CD14-positive monocyte (primary cell): Measurements from ENCODE around the gene ZCCHC14. TPM values are rescaled to one million over a fixed set of nuclear protein-coding genes. Genes with fewer than 3 reads are reported as not detected.

ENCODE experiments used
- DNase-seq, 3 donors: peaks; one replicate each; pipeline ENCODE4 v3.0.0-alpha.2; 2011 to 2022
- H2AFZ ChIP-seq: 2 replicates; pipeline ENCODE4 v1.6.0; 2012; ENCODE audit warnings: mild to moderate bottlenecking, low read depth, low read length, inconsistent platforms; ENCODE audit not compliant: insufficient read depth, poor library complexity, severe bottlenecking
- H3K27ac ChIP-seq, 2 donors: 1 replicate in 1 of 2; 2 replicates in 1 of 2; pipeline ENCODE4 v1.5.1; 2012 to 2013; ENCODE audit warnings: low read length in 2 of 2, control low read depth in 1 of 2, inconsistent platforms in 1 of 2, low read depth in 1 of 2, mild to moderate bottlenecking in 1 of 2
- H3K27me3 ChIP-seq, 2 donors: one replicate each; pipeline versions ENCODE4 v1.6.0 to v1.6.1; 2011 to 2013; ENCODE audit warnings: low read length in 2 of 2; ENCODE audit not compliant: control insufficient read depth in 2 of 2, insufficient read depth in 2 of 2
- H3K36me3 ChIP-seq, 2 donors: replicated peaks in 1 of 2; 1 replicate in 1 of 2; 2 replicates in 1 of 2; pipeline versions ENCODE4 v1.5.1 to v1.6.1; 2012 to 2013; ENCODE audit warnings: low read length in 2 of 2, control low read depth in 1 of 2, inconsistent platforms in 1 of 2, mild to moderate bottlenecking in 1 of 2; ENCODE audit not compliant: insufficient read depth in 2 of 2, control insufficient read depth in 1 of 2
- H3K4me1 ChIP-seq, 2 donors: 1 replicate in 1 of 2; 2 replicates in 1 of 2; pipeline versions ENCODE4 v1.5.1 to v1.6.1; 2012 to 2013; ENCODE audit warnings: low read length in 2 of 2, control low read depth in 1 of 2, inconsistent platforms in 1 of 2, mild to moderate bottlenecking in 1 of 2, moderate library complexity in 1 of 2; ENCODE audit not compliant: insufficient read depth in 2 of 2, control insufficient read depth in 1 of 2
- H3K4me2 ChIP-seq: replicated peaks from 2 replicates; pipeline ENCODE3; 2012; ENCODE audit warnings: low read length, moderate library complexity, mild to moderate bottlenecking; ENCODE audit not compliant: poor library complexity, severe bottlenecking; ENCODE audit errors: extremely low read depth
- H3K4me3 ChIP-seq, 3 experiments: fragments of 200-600 bp in 1 of 3; sonication (generic) in 1 of 3; replicated peaks in 1 of 3; 1 replicate in 2 of 3; 2 replicates in 1 of 3; pipeline ENCODE4 v1.5.1; 2011 to 2013; ENCODE audit warnings: low read length in 3 of 3, mild to moderate bottlenecking in 3 of 3, control low read depth in 2 of 3, low read depth in 2 of 3, inconsistent platforms in 1 of 3, moderate library complexity in 1 of 3
- H3K79me2 ChIP-seq: 2 replicates; pipeline ENCODE4 v1.6.0; 2012; ENCODE audit warnings: mild to moderate bottlenecking, control low read depth, inconsistent platforms, low read length, moderate library complexity; ENCODE audit not compliant: insufficient read depth
- H3K9ac ChIP-seq: 2 replicates; pipeline ENCODE4 v1.6.0; 2017; ENCODE audit warnings: low read length, mild to moderate bottlenecking; ENCODE audit not compliant: insufficient read depth, poor library complexity, severe bottlenecking
- H3K9me3 ChIP-seq, 2 donors: replicated peaks in 1 of 2; 1 replicate in 1 of 2; 2 replicates in 1 of 2; pipeline versions ENCODE4 v1.5.1 to v1.6.1; 2012 to 2013; ENCODE audit warnings: low read length in 2 of 2, control low read depth in 1 of 2; ENCODE audit not compliant: control insufficient read depth in 1 of 2, insufficient read depth in 1 of 2
- H4K20me1 ChIP-seq: 2 replicates; pipeline ENCODE4 v1.6.0; 2012; ENCODE audit warnings: mild to moderate bottlenecking, low read length, control low read depth, moderate library complexity; ENCODE audit not compliant: insufficient read depth
- H3K27ac Mint-ChIP-seq, 7 donors: one replicate each; pipeline ENCODE4 v1.8.0; 2020; ENCODE audit warnings: mild to moderate bottlenecking in 7 of 7, mixed read lengths in 7 of 7, moderate library complexity in 6 of 7, inconsistent platforms in 2 of 7
- H3K27me3 Mint-ChIP-seq, 3 donors: one replicate each; pipeline ENCODE4 v1.8.0; 2021 to 2022; ENCODE audit warnings: low read depth in 3 of 3, mild to moderate bottlenecking in 3 of 3, mixed read lengths in 3 of 3, moderate library complexity in 3 of 3, inconsistent platforms in 1 of 3
- H3K36me3 Mint-ChIP-seq, 2 donors: one replicate each; pipeline ENCODE4 v1.8.0; 2020; ENCODE audit warnings: mixed read lengths in 2 of 2, inconsistent platforms in 1 of 2, mild to moderate bottlenecking in 1 of 2
- H3K4me1 Mint-ChIP-seq: one replicate; pipeline ENCODE4 v1.8.0; 2020; ENCODE audit warnings: mild to moderate bottlenecking, mixed read lengths
- H3K4me3 Mint-ChIP-seq, 2 donors: one replicate each; pipeline ENCODE4 v1.8.0; 2020; ENCODE audit warnings: mild to moderate bottlenecking in 2 of 2, mixed read lengths in 2 of 2, moderate library complexity in 1 of 2
- H3K9me3 Mint-ChIP-seq, 7 donors: one replicate each; pipeline ENCODE4 v1.8.0; 2020 to 2022; ENCODE audit warnings: mixed read lengths in 7 of 7, mild to moderate bottlenecking in 6 of 7, moderate library complexity in 6 of 7, inconsistent platforms in 2 of 7
- WGBS: methylation state at CpG from one replicate; pipeline ENCODE4 v1.1.5; 2013; ENCODE audit warnings: missing lambda C conversion rate; ENCODE audit not compliant: insufficient coverage; 5-methylcytosine and 5-hydroxymethylcytosine counted together
- intact Hi-C, 2 donors: fragments of 100-400 bp; cut with micrococcal nuclease; formaldehyde crosslinking; loops; one replicate each; pipeline versions ENCODE4 v1.15.0 to v1.15.1; 2023
- polyA plus RNA-seq, 3 donors: library from polyadenylated mRNA; depleted of rRNA in 1 of 3; unstranded in 2 of 3; stranded (reverse) in 1 of 3; fragments of 300-500 nt in 2 of 3; fragments of >200 nt in 1 of 3; fragmentation: Illumina TruSeq in 2 of 3; gene quantifications; 1 replicate in 2 of 3; 2 replicates in 1 of 3; pipeline ENCODE4 v1.2.3, GENCODE V29; 2012 to 2021
- TF ChIP-seq, protein P1 (sequence below): fragments of 200-600 bp; IDR thresholded peaks from one replicate; pipeline ENCODE4 v1.8.0; 2022; ENCODE audit warnings: antibody characterized with exemption, mild to moderate bottlenecking

The ZCCHC14 gene
- polyA plus RNA-seq, 3 donors: 0.11 to 4.0 (median 0.22) TPM

DNA sequence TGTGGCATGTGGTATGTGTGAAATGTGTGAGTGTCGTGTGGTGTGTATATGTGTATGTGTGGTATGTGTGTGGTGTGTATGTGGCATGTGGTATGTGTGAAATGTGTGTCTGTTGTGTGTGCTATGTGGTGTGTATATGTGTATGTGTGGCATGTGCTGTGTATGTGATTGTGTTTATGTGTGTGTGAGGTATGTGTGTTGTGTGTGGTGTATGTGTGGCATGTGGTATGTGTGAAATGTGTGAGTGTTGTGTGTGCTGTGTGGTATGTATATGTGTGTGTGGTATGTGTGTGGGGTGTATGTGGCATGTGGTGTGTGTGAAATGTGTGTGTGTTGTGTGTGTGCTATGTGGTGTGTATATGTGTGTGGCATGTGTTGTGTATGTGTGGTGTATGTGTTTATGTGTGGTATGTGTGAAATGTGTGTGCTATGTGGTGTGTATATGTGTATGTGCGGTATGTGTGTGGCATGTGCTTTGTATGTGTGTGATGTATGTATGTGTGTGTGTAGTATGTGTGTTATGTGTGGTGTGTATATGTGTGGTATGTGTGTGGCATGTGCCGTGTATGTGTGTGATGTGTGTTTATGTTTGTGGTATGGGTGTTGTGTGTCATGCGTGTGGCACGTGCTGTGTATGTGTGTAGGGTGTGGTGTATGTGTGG lies 9.6 kb upstream of the ZCCHC14 start:
- H3K27ac Mint-ChIP-seq: no peak overlapping the region
- peaks cover 19 to 24% (median 21%) of the 10 kb centered on the region in 3 donors for H3K27me3 Mint-ChIP-seq
- no peak overlapping the region for H3K4me3 ChIP-seq
- 96% methylated on average over 5 of the region's 5 CpGs for WGBS
- H3K4me2 ChIP-seq: no peak overlapping the region
- peaks cover 6% of the 10 kb centered on the region for H3K4me1 Mint-ChIP-seq
- no peak overlapping the region for H2AFZ ChIP-seq
- peaks cover 2 to 4% of the 10 kb centered on the region in 2 donors for H3K4me1 ChIP-seq
- H3K9me3 Mint-ChIP-seq: no peaks in the 10 kb centered on the region
- no peak overlapping the region for H3K4me3 Mint-ChIP-seq
- H3K79me2 ChIP-seq: no peaks in the 10 kb centered on the region
- no peaks in the 10 kb centered on the region for H3K9me3 ChIP-seq
- intact Hi-C loops: no loop called here
- H3K9ac ChIP-seq: no peak overlapping the region
- no peaks in the 10 kb centered on the region for H3K36me3 ChIP-seq
- no peaks in the 10 kb centered on the region for H4K20me1 ChIP-seq
- TF ChIP-seq, protein P1, sequence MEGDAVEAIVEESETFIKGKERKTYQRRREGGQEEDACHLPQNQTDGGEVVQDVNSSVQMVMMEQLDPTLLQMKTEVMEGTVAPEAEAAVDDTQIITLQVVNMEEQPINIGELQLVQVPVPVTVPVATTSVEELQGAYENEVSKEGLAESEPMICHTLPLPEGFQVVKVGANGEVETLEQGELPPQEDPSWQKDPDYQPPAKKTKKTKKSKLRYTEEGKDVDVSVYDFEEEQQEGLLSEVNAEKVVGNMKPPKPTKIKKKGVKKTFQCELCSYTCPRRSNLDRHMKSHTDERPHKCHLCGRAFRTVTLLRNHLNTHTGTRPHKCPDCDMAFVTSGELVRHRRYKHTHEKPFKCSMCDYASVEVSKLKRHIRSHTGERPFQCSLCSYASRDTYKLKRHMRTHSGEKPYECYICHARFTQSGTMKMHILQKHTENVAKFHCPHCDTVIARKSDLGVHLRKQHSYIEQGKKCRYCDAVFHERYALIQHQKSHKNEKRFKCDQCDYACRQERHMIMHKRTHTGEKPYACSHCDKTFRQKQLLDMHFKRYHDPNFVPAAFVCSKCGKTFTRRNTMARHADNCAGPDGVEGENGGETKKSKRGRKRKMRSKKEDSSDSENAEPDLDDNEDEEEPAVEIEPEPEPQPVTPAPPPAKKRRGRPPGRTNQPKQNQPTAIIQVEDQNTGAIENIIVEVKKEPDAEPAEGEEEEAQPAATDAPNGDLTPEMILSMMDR: no peak
- H3K27ac ChIP-seq: no peak overlapping the region
- no peak for DNase-seq
- no peaks in the 10 kb centered on the region for H3K36me3 Mint-ChIP-seq
- H3K27me3 ChIP-seq: peaks cover 10 to 14% of the 10 kb centered on the region in 2 donors

DNA sequence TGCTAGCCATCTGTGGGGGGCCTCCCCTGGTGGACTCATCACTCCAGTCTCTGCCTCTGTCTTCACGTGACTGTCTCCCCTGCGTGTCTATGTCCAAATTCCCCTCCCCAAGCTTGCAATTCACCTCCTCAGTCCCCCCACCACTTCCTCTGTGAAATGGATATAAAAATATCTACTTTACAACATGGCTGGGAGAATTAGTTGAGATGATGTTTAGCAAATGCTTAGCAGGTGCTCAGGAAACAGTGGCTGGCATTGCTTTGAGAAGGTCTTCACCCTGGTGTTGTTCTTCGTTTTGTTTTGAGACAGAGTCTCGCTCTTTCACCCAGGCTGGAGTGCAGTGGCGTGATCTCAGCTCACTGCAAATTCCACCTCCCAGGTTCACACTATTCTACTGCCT lies 8.3 kb upstream of the ZCCHC14 start:
- H3K27ac Mint-ChIP-seq: no peak overlapping the region
- no peak for DNase-seq
- H3K27me3 ChIP-seq: peaks cover 4 to 14% of the 10 kb centered on the region in 2 donors
- peaks cover 7% of the 10 kb centered on the region for H3K4me1 Mint-ChIP-seq
- H3K4me3 ChIP-seq: no peak overlapping the region
- WGBS: 94% methylated on average over 2 of the region's 5 CpGs
- no peak overlapping the region for H3K27ac ChIP-seq
- H3K9me3 Mint-ChIP-seq: no peaks in the 10 kb centered on the region
- H3K36me3 Mint-ChIP-seq: no peaks in the 10 kb centered on the region
- no peaks in the 10 kb centered on the region for H3K36me3 ChIP-seq
- H3K4me2 ChIP-seq: no peak overlapping the region
- H2AFZ ChIP-seq: no peak overlapping the region
- H3K9ac ChIP-seq: no peak overlapping the region
- peaks cover 23 to 31% (median 29%) of the 10 kb centered on the region in 3 donors for H3K27me3 Mint-ChIP-seq
- TF ChIP-seq, protein P1: no peak
- no peaks in the 10 kb centered on the region for H3K4me1 ChIP-seq
- H3K79me2 ChIP-seq: no peaks in the 10 kb centered on the region
- H3K4me3 Mint-ChIP-seq: no peak overlapping the region
- intact Hi-C loops: no loop called here
- H3K9me3 ChIP-seq: no peaks in the 10 kb centered on the region
- no peaks in the 10 kb centered on the region for H4K20me1 ChIP-seq
